Panc1 (cell line): ENCODE results near the gene WDR5. TPM values are rescaled to one million over a fixed set of nuclear protein-coding genes. Genes with fewer than 3 reads are reported as not detected.

ENCODE experiments used
- ATAC-seq: fragments of 200-7000 bp; cut with Tn5 transposase; 2 replicates; pipeline ENCODE4 v1.9.1; 2020; ENCODE audit warnings: mild to moderate bottlenecking, moderate library complexity
- BruUV-seq: library from RNA; stranded (reverse); fragments of 400-500 nt; replicated peaks from 2 replicates; lab custom pipeline; 2021; lab: Mats Ljungman, UMichigan
- CTCF ChIA-PET: fragments of 300-600 bp; sonication (Branson Sonifier 250); formaldehyde crosslinking; loops from one replicate; lab custom pipeline; 2022; ENCODE audit warnings: antibody characterized with exemption; lab: Charles Lee
- POLR2A ChIA-PET: fragments of 300-600 bp; sonication (Branson Sonifier 250); formaldehyde crosslinking; loops from one replicate; lab custom pipeline; 2022; ENCODE audit warnings: antibody characterized with exemption; lab: Charles Lee
- DNase-seq: peaks from one replicate; pipeline ENCODE4 v3.0.0-alpha.2; 2010; ENCODE audit warnings: low read depth, low spot score
- H3K27ac ChIP-seq: 2 replicates; pipeline ENCODE4 v1.5.1; 2011; ENCODE audit warnings: mild to moderate bottlenecking, low read length, inconsistent platforms
- H3K27me3 ChIP-seq: fragments of 200-500 bp; sonication (Bioruptor generic); 2 replicates; pipeline ENCODE4 v1.6.0; 2014; ENCODE audit warnings: low read length, inconsistent platforms; ENCODE audit not compliant: control insufficient read depth, insufficient read depth
- H3K36me3 ChIP-seq: fragments of 200-500 bp; sonication (Bioruptor generic); 2 replicates; pipeline ENCODE4 v1.5.1; 2014; ENCODE audit warnings: inconsistent platforms, mild to moderate bottlenecking, low read length, moderate library complexity; ENCODE audit not compliant: control insufficient read depth, insufficient read depth
- H3K4me1 ChIP-seq: 2 replicates; pipeline ENCODE4 v1.5.1; 2011; ENCODE audit warnings: inconsistent platforms, mild to moderate bottlenecking, low read length, moderate library complexity; ENCODE audit not compliant: control insufficient read depth, insufficient read depth
- H3K4me3 ChIP-seq, 2 experiments: 2 replicates each; pipeline ENCODE4 v1.5.1; 2011 to 2012; ENCODE audit warnings: low read depth in 2 of 2, low read length in 2 of 2, mild to moderate bottlenecking in 2 of 2, inconsistent platforms in 1 of 2, moderate library complexity in 1 of 2
- H3K9me3 ChIP-seq: fragments of 200-500 bp; sonication (Bioruptor generic); 2 replicates; pipeline ENCODE4 v1.5.1; 2014; ENCODE audit warnings: low read depth, mild to moderate bottlenecking, inconsistent platforms, low read length, moderate library complexity; ENCODE audit not compliant: control insufficient read depth, insufficient read depth
- CTCF ChIP-seq: fragments of 450-650 bp; IDR thresholded peaks from 2 replicates; pipeline ENCODE4 v1.5.1; 2017; ENCODE audit warnings: mild to moderate bottlenecking
- POLR2AphosphoS5 ChIP-seq: IDR thresholded peaks from 2 replicates; pipeline ENCODE4 v1.6.1; 2012; ENCODE audit warnings: mild to moderate bottlenecking, low read depth, low read length, moderate library complexity
- REST ChIP-seq, 2 experiments: IDR thresholded peaks; 2 replicates each; pipeline ENCODE4 v1.6.1; 2011 to 2012; ENCODE audit warnings: low read depth in 2 of 2, control low read depth in 1 of 2, low read length in 1 of 2, mild to moderate bottlenecking in 1 of 2, moderate library complexity in 1 of 2; ENCODE audit not compliant: insufficient read depth in 1 of 2
- SIN3A ChIP-seq: IDR thresholded peaks from 2 replicates; pipeline ENCODE4 v1.6.1; 2012; ENCODE audit warnings: low read depth, mild to moderate bottlenecking, low read length, moderate library complexity, borderline replicate concordance; ENCODE audit not compliant: insufficient read depth
- TCF7L2 ChIP-seq: IDR thresholded peaks from 2 replicates; pipeline ENCODE4 v1.6.1; 2011; ENCODE audit warnings: mild to moderate bottlenecking, low read depth, low read length, inconsistent platforms
- in situ Hi-C: cut with HindIII; loops from 2 replicates; pipeline ENCODE4 v1.10.0; 2016; ENCODE audit warnings: low sequenced_read_pairs, low pct_unique_long_range_greater_than_20kb
- intact Hi-C: fragments of 100-400 bp; cut with micrococcal nuclease; formaldehyde crosslinking; loops from one replicate; pipeline ENCODE4 v1.10.0; 2022; ENCODE audit not compliant: unreplicated experiment
- total RNA-seq: library from RNA; stranded (reverse); gene quantifications from one replicate; pipeline ENCODE4 v1.2.1, GENCODE V29; 2021; ENCODE audit not compliant: unreplicated experiment

The WDR5 gene
- total RNA-seq, 1 experiment from 2014 or later: 36.9 TPM

- Histone ChIP-seq H3K4me1 (no peaks in the 10 kb centered on the region), H3K27me3 (no peaks in the 10 kb centered on the region), H3K9me3 (no peaks in the 10 kb centered on the region), H3K4me3 (no peak overlapping the region), H3K36me3 (peaks cover 3% of the 10 kb centered on the region), H3K27ac (no peak overlapping the region)
- intact Hi-C loops: no loop called here
- no TSS peak for BruUV-seq
- ATAC-seq (no peak), DNase-seq (no peak)
- ChIA-PET POLR2A (no interaction called here), CTCF (no interaction called here)
- no peak for TF ChIP-seq CTCF
- no peak for TF ChIP-seq POLR2AphosphoS5
- no peak for TF ChIP-seq REST (IDR thresholded peaks at IDR 0.05; ENCODE audit: insufficient read depth in 1 of 2, low read depth in 2 of 2, low read length in 1 of 2)
- in situ Hi-C loops: no loop called here
Observed at GRCh38 chr9:134150557-134151214, 14.8 kb downstream of the WDR5 start.

- H3K4me3 ChIP-seq: no peak overlapping the region
- POLR2A ChIA-PET: no interaction called here
- no peaks in the 10 kb centered on the region for H3K4me1 ChIP-seq
- H3K27me3 ChIP-seq: no peaks in the 10 kb centered on the region
- DNase-seq (no peak), ATAC-seq (no peak)
- peaks cover 3% of the 10 kb centered on the region for H3K36me3 ChIP-seq
- intact Hi-C loops (no loop called here), in situ Hi-C loops (no loop called here)
- no TSS peak for BruUV-seq
- no peak for TF ChIP-seq TCF7L2
- no peak for TF ChIP-seq SIN3A
- no peak for TF ChIP-seq POLR2AphosphoS5
- no peak for TF ChIP-seq CTCF
- H3K27ac ChIP-seq: no peak overlapping the region
- no peaks in the 10 kb centered on the region for H3K9me3 ChIP-seq
- CTCF ChIA-PET: no interaction called here
Observed at GRCh38 chr9:134152022-134152448, 16.2 kb downstream of the WDR5 start.
